Putamen (tissue), 1 donor: ENCODE results near the gene CPPED1.

Experiments
- DNase-seq: peaks from one replicate; pipeline ENCODE4 v3.0.0-alpha.2; 2016; ENCODE audit warnings: low spot score

CPPED1 gene

DNA sequence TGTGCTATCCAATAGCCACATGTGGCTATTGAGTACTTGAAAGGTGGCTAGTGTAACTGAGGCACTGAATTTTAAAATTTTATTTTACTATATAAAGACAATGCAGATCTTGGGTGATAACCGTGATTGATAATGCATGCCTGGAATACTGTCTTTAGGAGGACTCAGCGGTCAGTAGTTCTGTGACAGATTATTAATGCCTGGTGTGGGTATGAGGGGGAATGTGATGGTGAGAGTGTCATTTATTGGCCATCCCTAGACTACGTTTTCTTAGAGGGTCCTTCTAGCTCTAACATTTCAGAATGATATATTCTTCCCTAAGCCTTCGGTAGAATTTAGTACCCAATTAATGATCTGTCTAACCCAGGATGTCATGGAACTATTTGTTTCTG is 157.6 kb downstream of the CPPED1 start:
- DNase-seq = no peak

DNA sequence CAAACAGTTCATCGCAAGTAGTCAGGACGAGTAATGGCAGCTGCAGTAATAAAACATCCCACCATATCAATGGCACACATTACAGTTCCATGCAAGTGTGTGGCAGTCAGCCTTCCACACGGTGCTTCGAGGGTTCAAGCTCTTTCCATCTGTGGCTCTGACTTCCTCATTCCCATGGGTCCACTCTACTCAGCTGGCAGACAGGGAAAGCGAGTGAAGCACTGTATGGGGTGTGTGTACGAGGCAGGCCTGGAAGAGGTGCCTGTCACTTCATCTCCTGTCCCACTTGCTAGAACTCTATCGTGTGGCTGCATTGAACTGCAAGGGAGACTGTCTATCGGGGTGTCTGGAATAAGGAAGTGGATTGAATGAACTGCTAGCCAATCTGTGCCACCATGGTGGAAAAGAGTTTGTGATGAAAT is 160.6 kb downstream of the CPPED1 start:
- DNase-seq = no peak

DNA sequence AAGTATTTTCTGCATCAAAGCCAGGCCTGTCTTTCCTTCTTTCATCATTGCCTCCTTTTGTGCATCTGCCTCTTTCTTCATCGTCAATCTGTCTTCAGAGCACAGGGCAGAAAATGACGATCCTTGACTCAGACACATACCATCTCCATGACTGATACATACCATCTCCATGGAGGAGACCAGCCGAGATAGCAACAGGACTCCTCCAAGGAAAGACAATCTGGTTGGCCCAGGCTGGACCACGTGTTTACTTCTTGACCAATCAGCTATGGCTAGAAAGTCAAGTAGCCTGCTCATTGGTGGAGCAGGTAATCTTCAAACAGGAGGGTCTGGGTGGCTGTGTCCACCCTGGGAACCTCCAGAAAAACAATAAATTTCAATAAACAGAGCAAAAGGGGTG is 164.6 kb downstream of the CPPED1 start:
- DNase-seq = no peak

DNA sequence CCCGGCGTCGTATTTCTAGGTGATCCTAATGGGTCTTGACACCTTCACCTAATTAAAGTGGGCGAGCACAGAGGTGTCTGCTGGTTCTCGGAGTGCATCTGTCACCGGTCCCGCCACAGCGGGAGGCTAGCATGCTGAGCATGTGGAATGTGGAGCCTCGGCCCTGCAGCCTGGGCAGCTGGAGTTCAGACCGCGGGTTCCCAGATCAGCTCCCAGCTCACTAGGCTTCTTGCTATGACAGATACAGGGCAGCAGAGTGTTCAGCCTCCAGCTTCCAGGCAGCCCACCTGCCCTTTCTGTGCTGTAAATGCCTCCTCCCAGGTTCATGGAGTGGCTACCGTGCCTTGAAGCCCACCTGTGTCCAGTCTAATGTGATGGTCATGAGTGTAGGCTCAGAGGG is 166.7 kb downstream of the CPPED1 start:
- DNase-seq = no peak

DNA sequence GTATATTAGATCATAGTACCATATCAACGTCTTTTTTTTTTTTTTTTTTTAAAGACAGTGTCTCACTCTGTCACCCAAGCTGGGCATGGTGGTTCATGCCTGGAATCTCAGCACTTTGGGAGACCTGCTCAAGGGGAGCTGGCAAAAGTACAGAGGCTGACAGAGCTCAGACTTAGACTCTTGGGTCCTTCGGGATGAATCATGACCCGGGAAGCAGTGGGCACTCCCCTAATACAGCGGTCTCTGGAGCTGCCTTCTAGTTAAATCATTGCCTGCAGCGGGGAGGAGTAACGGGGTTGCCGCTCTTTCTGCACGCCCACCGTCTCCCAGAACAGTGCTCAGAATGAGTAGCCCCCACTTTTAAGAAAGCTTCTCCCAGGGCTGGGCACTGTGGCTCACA is 174.4 kb downstream of the CPPED1 start:
- DNase-seq = no peak

DNA sequence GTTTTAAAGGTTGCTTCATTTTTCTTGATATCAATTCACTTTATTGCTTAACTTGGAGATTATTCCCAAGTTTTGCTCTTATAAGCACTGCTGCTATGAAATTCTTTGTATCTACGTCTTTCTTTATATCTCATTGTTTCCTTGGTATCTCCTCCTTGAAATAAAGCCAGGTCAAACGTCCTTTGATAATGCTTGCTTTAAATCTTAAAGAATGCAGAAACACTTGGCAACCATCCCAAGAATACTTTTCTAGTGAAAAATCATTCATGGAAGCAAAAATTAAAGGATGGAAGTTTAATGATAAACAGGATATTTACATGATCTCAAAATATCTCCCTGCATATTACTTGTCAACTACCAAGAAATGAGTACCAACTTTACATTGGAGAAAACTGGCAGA is 175.2 kb downstream of the CPPED1 start:
- no peak for DNase-seq

DNA sequence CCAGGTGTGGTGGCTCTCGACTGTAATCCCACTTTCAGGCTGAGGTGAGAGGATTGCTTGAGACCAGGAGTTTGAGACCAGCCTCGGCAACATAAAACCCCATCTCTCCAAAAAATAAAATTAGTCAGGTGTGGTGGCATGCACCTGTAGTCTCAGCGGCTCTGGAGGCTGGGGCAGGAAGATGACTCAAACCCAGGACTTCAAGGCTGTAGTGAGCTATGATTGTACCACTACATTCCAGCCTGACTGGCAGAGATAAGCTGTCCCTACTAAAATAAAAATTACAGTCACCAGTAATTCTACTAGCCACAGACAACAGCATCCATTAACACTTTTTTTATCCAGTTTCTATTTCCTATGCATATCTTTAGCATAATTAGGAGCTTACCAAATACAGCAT is 176.3 kb downstream of the CPPED1 start:
- DNase-seq = no peak

DNA sequence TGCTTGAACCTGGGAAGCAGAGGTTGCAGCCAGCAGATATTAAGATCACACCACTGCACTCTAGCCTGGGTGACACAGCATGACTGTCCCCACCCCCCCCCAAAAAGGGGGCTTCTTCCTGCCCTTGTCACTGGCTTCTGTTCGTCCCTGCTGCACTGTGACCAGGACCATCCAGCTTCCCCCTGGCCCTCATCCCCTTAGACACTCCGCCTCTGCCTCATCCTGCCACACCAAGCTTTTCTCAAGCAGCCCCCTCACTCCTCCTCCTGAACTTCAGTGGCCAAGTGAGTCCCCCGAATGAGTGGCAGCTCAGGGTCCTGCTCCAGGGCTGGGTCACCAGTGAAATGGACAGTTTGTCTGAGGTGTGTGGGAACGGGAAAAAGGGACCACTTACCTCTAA is 177.3 kb downstream of the CPPED1 start:
- DNase-seq = no peak

DNA sequence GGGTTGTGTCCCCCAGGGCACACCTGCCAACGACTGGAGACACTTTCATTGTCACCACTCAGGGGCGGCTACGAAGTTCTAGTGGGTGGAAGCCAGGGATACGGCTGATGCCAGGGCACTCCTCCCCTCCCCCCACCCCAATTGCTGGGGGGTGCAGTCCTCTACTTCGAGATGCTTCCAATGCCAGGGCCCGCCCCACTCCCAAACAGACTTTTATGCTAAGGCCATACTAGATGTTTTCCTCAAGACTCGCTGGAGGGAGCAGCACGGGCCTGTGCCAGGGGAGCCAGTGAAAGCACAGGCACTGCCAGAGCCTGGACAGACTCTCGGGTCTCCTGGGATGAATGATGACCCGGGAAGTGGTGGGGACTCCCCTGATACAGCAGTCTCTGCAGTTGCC is 178.0 kb downstream of the CPPED1 start:
- DNase-seq = no peak

DNA sequence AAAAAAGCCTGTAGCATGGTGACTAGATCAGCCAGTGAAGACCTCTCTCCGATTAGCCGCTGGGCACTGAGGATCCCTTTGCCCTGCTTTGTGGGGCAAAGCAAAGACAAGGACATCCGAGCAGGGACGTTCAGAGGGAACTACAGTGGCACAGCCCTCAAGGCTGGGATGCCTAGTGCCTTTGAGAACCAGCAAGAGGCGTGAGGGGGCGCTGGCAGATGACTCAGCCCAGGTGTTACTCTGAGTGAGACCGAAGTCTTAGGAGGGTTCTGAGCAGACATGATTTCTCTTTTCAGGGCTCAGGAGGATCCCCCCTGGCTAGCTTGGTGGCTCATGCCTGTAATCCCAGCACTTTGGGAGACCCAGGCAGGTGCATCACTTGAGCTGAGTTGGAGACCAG is 178.6 kb downstream of the CPPED1 start:
- DNase-seq = no peak

DNA sequence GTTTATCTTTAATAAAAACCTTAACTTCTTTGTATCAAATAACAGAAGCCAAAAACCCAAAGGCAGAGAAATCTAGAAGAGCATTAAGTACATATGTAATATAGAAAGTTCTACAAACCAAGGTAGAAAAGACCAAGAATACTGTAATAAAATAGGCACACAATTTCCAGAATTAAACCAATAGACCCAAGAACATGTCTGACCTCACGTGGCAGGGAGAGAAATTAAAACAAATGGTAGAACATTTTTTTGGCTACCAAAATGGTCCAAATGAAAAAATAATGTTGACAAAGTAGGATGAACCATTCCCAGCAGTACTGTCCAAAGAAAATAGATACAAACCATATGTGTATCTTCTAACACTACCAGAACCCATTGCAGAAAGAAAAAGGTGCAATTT is 183.5 kb downstream of the CPPED1 start:
- no peak for DNase-seq

DNA sequence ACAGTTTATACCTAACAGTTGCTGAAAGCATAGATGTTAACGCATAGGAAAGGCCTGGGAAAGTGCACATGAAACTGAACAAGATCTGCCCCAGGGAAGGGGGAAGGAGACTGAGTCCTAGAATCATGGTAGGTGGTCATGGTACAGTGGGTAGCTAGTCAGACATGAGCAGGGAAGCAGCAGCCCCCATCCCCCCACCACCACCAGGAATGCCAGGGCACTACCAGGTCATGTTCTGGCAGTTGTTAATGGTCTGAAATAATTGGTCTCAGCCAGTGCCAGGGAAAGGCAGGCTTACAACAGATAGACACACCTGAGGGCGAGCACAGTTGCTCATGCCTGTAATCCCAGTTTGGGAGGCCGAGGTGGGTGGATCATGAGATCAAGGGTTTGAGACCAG is 185.2 kb downstream of the CPPED1 start:
- DNase-seq = no peak

DNA sequence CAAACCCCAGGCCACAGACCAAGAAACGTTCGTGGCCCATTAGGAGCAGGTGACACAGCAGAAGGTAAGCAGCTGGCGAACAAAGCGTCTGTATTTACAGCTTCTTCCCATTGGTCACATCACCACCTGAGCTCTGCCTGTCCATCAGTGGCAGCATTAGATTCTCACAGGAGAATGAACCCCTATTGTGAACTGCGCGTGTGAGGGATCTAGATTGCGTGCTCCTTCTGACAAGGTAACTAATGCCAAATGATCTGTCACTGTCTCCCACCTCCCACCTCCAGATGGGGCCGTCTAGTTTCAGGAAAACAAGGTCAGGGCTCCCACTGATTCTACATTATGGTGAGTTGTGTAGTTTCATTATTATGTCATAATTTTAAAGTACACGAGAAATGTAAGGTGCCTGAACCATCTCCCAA is 186.3 kb downstream of the CPPED1 start:
- no peak for DNase-seq

DNA sequence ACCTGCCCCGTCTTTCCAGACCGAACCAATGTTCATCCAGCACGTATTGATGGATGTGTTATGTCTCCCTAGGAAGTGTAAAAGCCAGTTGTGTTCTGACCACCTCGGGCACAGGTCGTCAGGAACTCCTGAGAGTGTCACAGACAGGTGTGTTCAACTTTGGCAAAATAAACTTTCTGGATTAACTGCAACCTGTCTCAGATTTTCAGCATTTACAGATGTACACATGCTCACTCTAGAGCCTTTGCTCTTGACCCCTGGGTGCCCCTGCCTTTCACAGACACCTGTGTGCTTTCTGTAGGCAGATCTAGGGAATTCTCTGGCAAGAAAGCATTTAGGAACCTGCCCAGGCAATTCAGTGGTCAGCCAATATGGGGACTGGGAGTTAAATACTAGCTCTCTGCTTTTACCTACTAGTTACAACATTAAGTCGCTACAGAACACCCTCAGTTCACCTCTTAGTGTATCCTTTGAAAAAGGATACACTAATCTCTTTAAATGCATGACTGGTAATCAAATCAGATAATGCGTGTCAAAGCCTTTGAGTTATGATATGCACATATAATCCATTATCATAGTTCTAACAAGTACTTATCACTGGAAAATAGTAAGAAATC is 188.9 kb downstream of the CPPED1 start:
- DNase-seq = no peak

DNA sequence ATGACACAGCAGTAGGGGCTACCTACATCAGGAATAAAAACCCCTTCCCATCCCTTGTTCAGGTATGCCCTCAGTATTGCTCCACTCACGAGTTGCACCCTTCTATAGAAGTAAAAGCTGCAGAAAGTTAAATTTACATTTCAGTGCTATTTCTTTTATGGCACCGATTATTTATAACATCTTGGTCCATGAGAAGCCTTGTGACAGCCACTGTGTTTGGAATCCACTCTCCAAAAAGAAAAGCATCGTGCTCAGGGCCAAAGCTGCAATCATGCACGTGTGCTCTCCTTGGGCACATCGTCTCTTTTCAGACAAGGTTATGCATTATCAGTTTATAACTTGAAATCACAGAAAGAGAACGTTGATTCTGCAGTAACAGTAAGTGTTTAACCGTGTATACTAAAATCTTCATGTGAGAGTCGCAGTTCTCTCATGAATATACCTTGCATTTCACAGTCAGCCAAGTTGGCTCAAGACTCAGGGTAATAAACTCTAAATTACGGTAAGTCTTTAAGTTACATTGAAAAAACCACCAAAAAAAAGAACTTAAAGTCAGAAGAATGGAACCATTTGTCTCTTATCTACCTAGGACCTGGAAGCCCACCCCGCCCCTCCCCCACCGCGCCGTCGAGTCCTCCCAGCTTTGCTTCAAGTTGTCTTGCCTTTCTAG is 189.6 kb downstream of the CPPED1 start:
- no peak for DNase-seq

DNA sequence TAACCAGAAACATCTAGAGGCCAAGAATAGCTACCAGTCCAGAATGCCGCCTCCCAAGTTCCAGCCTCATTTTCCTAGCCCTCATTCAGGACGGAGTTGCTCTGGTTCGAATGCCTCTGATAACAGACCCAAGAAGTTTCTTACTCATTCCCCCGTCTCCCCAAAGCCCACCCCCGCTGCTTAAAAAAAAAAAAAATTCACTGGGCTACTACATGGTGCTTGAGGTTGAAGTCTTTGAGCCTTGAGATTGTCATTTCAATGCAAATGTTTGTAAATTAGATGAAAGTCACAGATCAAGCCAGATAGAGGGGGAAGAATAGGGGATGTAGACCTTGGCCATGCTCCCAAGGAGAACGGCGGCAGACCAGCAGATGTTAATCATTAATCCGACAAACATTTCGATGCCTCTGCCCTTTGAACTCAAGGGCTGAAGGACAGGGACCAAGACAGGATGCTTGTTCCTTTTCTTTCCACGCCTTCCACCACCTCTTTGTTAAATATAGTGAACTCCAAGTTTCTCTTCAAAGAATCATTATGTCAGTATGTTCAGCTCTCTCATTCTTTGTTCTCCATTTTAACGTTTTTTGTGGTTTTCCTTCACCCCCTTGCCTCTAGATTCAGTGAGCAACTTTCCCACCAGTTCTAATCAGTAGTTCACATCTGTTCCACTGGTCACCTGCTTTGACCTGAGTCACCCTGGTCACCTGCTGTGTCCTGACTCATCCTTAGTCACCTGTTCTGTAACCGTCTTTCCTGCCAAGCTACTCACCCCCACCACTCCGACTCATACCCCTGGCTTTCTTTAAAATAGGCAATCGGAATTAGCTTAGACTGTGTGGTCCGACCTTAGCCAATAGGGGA is 190.3 kb downstream of the CPPED1 start:
- no peak for DNase-seq

DNA sequence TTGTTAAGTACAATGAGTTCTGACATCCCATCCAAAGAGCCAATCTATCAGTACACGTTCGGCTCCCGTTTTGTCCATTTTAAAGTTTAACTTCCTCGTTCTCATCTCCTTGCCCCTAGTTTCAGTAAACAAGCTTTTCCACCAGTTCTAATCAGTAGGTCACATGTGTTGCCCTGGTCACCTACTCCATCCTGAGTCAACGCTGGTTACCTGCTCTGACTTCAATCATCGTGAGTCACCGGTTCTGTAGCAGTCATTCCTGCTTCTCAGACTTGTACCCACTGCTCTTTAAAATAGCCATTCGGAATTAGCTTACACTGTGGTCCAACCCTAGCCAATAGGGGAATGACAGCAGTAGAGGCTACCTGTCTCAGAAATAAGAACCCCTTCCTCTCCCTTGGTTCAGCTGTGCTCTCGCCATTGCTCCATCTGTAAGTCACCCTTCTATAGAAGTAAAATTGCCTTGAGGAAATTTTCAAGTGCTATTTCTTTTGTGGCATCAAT is 191.0 kb downstream of the CPPED1 start:
- no peak for DNase-seq

DNA sequence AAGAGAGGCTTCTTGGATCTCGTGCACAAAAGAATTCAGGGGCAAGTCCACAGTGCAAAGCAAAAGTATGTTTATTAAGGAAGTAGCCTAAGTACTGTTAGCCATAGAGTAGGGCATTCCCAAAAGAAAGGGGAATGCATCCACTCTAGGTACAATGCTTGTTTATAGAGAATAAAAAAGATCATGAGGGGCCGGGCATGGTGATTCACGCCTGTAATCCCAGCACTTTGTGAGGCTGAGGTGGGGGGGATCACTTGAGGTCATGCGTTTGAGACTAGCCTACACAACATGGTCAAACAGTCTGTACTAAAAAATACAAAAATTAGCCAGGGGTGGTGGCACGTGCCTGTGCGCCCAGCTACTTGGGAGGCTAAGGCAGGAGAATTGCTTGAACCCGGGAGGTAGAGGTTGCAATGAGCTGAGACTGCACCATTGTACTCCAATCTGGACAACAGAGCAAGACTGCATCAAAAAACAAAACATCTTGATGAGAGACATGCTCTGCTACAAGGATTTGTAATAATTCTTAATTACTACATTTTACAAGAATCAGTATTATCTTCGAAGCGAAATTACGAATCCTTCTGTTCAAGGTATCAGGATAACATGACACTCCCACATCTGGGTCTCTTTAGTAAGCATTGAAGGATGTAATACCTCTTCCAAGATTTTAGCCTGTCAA is 191.6 kb downstream of the CPPED1 start:
- DNase-seq = no peak

DNA sequence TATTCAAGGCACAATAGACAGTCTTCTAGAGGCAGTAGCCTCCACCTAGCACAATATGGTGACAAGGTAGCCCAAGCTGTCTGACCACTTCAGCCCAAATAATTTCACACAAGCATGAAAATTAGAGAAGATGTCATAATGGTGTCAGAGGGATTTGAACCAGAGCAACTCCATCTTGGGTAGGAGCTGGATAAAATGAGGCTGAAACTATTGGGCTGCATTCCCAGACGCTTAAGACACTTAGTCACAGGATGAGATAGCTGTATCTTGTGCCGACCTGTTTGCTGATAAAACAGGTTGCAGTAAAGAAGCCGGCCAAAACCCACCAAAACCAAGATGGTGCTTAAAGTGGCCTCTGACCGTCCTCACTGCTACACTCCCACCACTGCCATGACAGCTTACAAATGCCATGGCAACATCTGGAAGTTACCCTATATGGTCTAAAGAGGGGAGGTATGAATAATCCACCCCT is 192.6 kb downstream of the CPPED1 start:
- DNase-seq = no peak

DNA sequence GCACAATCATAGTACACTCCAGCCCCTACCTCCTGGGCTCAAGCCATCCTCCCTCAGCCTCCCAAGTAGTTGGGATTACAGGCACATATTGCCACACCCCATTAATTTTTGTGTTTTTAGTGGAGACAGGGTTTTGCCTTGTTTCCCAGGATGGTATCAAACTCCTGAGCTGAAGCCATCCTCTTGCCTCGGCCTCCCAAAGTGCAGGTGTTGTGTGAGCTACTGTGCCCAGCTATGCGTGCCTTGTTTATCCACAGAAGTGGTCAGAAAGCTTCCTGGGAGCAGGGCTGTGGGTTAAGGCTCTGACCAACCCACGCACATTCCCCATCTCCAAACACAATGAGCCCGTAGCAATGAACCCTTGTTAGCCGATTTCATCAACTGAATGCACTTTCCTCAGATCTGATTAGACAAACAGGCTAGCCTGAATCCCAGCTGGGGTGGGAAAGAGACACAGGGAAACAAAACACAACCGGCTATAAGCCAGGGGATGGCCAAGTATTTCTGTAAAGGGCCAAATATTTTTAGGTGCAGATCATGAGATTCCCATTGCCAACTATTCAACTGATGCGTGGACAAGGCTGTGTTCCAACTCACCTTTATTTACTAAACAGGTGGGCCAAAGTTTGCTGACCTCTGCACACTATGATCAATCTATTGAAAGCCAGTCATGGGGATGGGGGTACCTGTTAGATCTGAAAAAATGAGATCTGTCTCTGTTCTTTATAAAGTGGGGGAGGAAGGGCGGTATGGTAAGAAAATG is 193.6 kb downstream of the CPPED1 start:
- DNase-seq = no peak
